Stimulated activated CD8-positive, alpha-beta memory T cell treated with anti-CD3 and anti-CD28 coated beads, Interleukin-7, amount 100 ng/mL, for 1 hour (primary cell): ENCODE results near the gene MARCHF9.

ENCODE experiments used
- DNase-seq, 2 donors: peaks; one replicate each; pipeline ENCODE4 v3.0.0-alpha.2; 2020; ENCODE audit warnings: low read depth in 2 of 2

Gene MARCHF9

GRCh38 chr12:57737467-57738460 lies 17.1 kb upstream of the MARCHF9 start:
- DNase-seq, result no peak

GRCh38 chr12:57738661-57739237 lies 16.2 kb upstream of the MARCHF9 start, which contains the start of gene AGAP2:
Gene AGAP2, minus strand, starts transcription at chr12:57738742. Its CDS starts 496 bp downstream, at chr12:57738246.
- no peak for DNase-seq

- no peak for DNase-seq
Observed at GRCh38 chr12:57739387-57739786, 15.5 kb upstream of the MARCHF9 start.

GRCh38 chr12:57739914-57740538 lies 14.9 kb upstream of the MARCHF9 start:
- DNase-seq, result no peak

- DNase-seq, result peak; percentile 45 to 55
Observed at GRCh38 chr12:57740656-57741412, 14.1 kb upstream of the MARCHF9 start.

GRCh38 chr12:57741413-57741789 lies 13.5 kb upstream of the MARCHF9 start:
- DNase-seq, result no peak

- DNase-seq, result peak; percentile 51 to 62
Observed at GRCh38 chr12:57741844-57742738, 12.8 kb upstream of the MARCHF9 start.

- no peak for DNase-seq
Observed at GRCh38 chr12:57743769-57744168, 11.1 kb upstream of the MARCHF9 start.

GRCh38 chr12:57744194-57744776 lies 10.6 kb upstream of the MARCHF9 start:
- DNase-seq, result peak in 1 of 2 donors; percentile 39

GRCh38 chr12:57744777-57745484 lies 10.0 kb upstream of the MARCHF9 start, which contains the start of gene TSPAN31:
Gene TSPAN31, plus strand, starts transcription at chr12:57745039. Its CDS starts 116 bp downstream, at chr12:57745155.
- peak; percentile 82 for DNase-seq

GRCh38 chr12:57745485-57745881 lies 9.4 kb upstream of the MARCHF9 start:
- DNase-seq, result no peak

- DNase-seq, result no peak
Observed at GRCh38 chr12:57746025-57746424, 8.9 kb upstream of the MARCHF9 start.

GRCh38 chr12:57749061-57749460 lies 5.8 kb upstream of the MARCHF9 start:
- no peak for DNase-seq

- no peak for DNase-seq
Observed at GRCh38 chr12:57750561-57751431, 4.1 kb upstream of the MARCHF9 start.

GRCh38 chr12:57751432-57751787 lies 3.5 kb upstream of the MARCHF9 start:
- DNase-seq, result no peak

- peak; percentile 94 to 97 for DNase-seq
Observed at GRCh38 chr12:57751788-57752667, 2.9 kb upstream of the MARCHF9 start, which contains the start of gene CDK4. Gene CDK4, minus strand, starts transcription at chr12:57752310. Its CDS starts 593 bp downstream, at chr12:57751717.

- DNase-seq, result no peak
Observed at GRCh38 chr12:57752668-57753000, 2.3 kb upstream of the MARCHF9 start.
